ENCODE results near the gene TBK1.
A peak's percentile ranks its signal among the peaks of the same experiment; 100 is the strongest.

The TBK1 gene

GRCh38 chr12:64451687-64452558 is at the start of gene TBK1:
Gene TBK1, plus strand, starts transcription at chr12:64452120. Its CDS starts 3,751 bp downstream, at chr12:64455871.
- DNase-seq = peak; percentile 83 to 87

GRCh38 chr12:64402181-64402580 is 49.7 kb upstream of the TBK1 start:
- no peak for DNase-seq

GRCh38 chr12:64403707-64404469 is 48.0 kb upstream of the TBK1 start, which contains the start of gene XPOT:
Gene XPOT, plus strand, starts transcription at chr12:64404392. Its CDS starts 5,644 bp downstream, at chr12:64410036.
- DNase-seq = peak; percentile 92 to 95

- DNase-seq = peak; percentile 78 to 81
Measured at GRCh38 chr12:64404470-64405256, 47.3 kb upstream of the TBK1 start.

- DNase-seq = no peak
Measured at GRCh38 chr12:64407342-64408223, 44.3 kb upstream of the TBK1 start.

- no peak for DNase-seq
Measured at GRCh38 chr12:64411427-64411826, 40.5 kb upstream of the TBK1 start.

- DNase-seq = no peak
Measured at GRCh38 chr12:64412459-64412858, 39.5 kb upstream of the TBK1 start.

GRCh38 chr12:64413884-64414283 is 38.0 kb upstream of the TBK1 start:
- DNase-seq = no peak

GRCh38 chr12:64418209-64418608 is 33.7 kb upstream of the TBK1 start:
- no peak for DNase-seq

GRCh38 chr12:64419696-64420095 is 32.2 kb upstream of the TBK1 start:
- no peak for DNase-seq

- DNase-seq = no peak
Measured at GRCh38 chr12:64427988-64428387, 23.9 kb upstream of the TBK1 start.

GRCh38 chr12:64428956-64429355 is 23.0 kb upstream of the TBK1 start:
- DNase-seq = no peak

- no peak for DNase-seq
Measured at GRCh38 chr12:64430886-64431285, 21.0 kb upstream of the TBK1 start.

- no peak for DNase-seq
Measured at GRCh38 chr12:64431791-64432190, 20.1 kb upstream of the TBK1 start.

GRCh38 chr12:64433915-64434314 is 18.0 kb upstream of the TBK1 start:
- no peak for DNase-seq

- no peak for DNase-seq
Measured at GRCh38 chr12:64440100-64440499, 11.8 kb upstream of the TBK1 start.

GRCh38 chr12:64445490-64445889 is 6.4 kb upstream of the TBK1 start:
- no peak for DNase-seq

- no peak for DNase-seq
Measured at GRCh38 chr12:64446295-64446694, 5.6 kb upstream of the TBK1 start.

- DNase-seq = no peak
Measured at GRCh38 chr12:64450057-64450640, 1.8 kb upstream of the TBK1 start.

- DNase-seq = no peak
Measured at GRCh38 chr12:64450711-64451486, 1.0 kb upstream of the TBK1 start.

Measured in activated T-cell treated with anti-CD3 and anti-CD28 coated beads, Interleukin-2, amount 50 U/mL, for 48 hours (primary cell).